ENCODE measurements around the gene ATOH8.

DNA sequence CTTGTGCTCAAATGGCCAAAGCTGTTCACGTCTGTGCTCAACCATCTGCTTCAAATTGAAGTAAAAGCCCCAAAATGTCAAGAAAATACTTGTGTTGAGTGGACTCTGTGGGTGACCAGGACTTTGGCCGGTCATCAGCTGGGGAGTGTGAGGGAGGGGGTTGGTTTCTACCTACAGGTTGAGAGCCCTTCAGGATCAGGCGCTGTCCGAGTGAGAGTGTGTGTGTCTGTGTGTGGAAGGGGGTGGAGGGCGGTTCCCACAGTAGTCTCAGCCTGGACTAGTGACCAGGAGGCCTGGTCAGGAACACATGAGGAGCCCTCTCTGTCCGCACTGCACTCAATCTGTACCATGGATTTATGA lies 34.2 kb downstream of the ATOH8 start:
- TF ChIP-seq EP300 (IDR thresholded peaks at IDR 0.05; ENCODE audit: borderline replicate concordance) (no peak), REST (IDR thresholded peaks at IDR 0.05; ENCODE audit: low read depth) (no peak), CEBPB (IDR thresholded peaks at IDR 0.05) (no peak), RAD21 (IDR thresholded peaks at IDR 0.05; ENCODE audit: low read depth) (no peak), FOXM1 (IDR thresholded peaks at IDR 0.05; ENCODE audit: borderline replicate concordance, low read depth) (no peak), TEAD4 (IDR thresholded peaks at IDR 0.05) (no peak), TAF1 (IDR thresholded peaks at IDR 0.05; ENCODE audit: low read depth) (no peak)
- TF ChIP-seq, protein P1, sequence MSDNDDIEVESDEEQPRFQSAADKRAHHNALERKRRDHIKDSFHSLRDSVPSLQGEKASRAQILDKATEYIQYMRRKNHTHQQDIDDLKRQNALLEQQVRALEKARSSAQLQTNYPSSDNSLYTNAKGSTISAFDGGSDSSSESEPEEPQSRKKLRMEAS (IDR thresholded peaks at IDR 0.05) = no peak

All from Ishikawa (cell line).